SK-N-SH treated with all-trans-retinoic acid at 6 μM for 48 hours (cell line): Measurements from ENCODE around the gene TTK.

Experiments
- CSDC2 ChIP-seq: fragments of 250-450 bp; sonication (Bioruptor Pico); IDR thresholded peaks from 2 replicates; pipeline ENCODE4 v1.5.0; 2020; ENCODE audit warnings: mild to moderate bottlenecking, moderate library complexity
- GLIS3 ChIP-seq: fragments of 250-450 bp; sonication (Bioruptor Pico); IDR thresholded peaks from 2 replicates; pipeline ENCODE4 v1.5.0; 2020; ENCODE audit warnings: mild to moderate bottlenecking, moderate library complexity
- ISL1 ChIP-seq: fragments of 250-450 bp; sonication (Bioruptor Pico); IDR thresholded peaks from 2 replicates; pipeline ENCODE4 v2.1.2; 2022; ENCODE audit warnings: mild to moderate bottlenecking, moderate library complexity
- PPARA ChIP-seq: fragments of 250-450 bp; sonication (Bioruptor Pico); IDR thresholded peaks from 2 replicates; pipeline ENCODE4 v1.5.0; 2020; ENCODE audit warnings: mild to moderate bottlenecking, borderline replicate concordance
- ZFP30 ChIP-seq: fragments of 450-650 bp; formaldehyde crosslinking; IDR thresholded peaks from 2 replicates; pipeline ENCODE4 v1.5.0; 2022; ENCODE audit warnings: mild to moderate bottlenecking, moderate library complexity
- ZNF565 ChIP-seq: fragments of 450-650 bp; formaldehyde crosslinking; conservative IDR thresholded peaks from 2 replicates; pipeline ENCODE4 v1.5.0; 2020; ENCODE audit warnings: low read depth, mild to moderate bottlenecking, moderate library complexity
- TF ChIP-seq, protein P1 (sequence below): fragments of 250-450 bp; sonication (Bioruptor Pico); IDR thresholded peaks from 2 replicates; pipeline ENCODE4 v1.8.0; 2020; ENCODE audit warnings: mild to moderate bottlenecking, moderate library complexity, borderline replicate concordance

DNA sequence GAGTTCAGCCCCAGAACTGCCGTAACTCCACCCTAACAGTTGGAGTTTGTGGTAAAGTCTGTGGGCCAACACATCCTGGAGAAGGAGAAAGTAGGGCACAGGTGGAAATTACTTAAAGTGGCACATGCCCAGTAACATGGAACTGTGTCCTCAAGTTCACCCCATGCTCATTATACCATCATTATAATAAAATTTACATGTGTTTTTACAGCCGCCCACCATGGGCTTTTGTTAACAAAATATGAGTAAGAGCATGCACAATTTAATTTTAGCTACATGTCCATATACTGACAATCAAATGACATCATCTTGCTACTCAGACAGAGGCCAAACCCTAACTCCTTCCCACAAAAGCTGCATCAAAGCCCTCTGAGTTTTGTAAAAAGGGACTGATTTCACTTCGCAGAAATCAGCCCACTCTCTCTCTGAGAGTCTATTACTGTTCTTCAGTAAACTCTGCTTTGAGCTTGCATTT, 39.8 kb upstream of the TTK start:
- TF ChIP-seq, protein P1, sequence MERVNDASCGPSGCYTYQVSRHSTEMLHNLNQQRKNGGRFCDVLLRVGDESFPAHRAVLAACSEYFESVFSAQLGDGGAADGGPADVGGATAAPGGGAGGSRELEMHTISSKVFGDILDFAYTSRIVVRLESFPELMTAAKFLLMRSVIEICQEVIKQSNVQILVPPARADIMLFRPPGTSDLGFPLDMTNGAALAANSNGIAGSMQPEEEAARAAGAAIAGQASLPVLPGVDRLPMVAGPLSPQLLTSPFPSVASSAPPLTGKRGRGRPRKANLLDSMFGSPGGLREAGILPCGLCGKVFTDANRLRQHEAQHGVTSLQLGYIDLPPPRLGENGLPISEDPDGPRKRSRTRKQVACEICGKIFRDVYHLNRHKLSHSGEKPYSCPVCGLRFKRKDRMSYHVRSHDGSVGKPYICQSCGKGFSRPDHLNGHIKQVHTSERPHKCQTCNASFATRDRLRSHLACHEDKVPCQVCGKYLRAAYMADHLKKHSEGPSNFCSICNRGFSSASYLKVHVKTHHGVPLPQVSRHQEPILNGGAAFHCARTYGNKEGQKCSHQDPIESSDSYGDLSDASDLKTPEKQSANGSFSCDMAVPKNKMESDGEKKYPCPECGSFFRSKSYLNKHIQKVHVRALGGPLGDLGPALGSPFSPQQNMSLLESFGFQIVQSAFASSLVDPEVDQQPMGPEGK (CRISPR knock-in tag), result no peak
- no peak for TF ChIP-seq ZNF565 (CRISPR knock-in tag)
- TF ChIP-seq ZFP30 (CRISPR knock-in tag), result no peak
- TF ChIP-seq ISL1 (CRISPR knock-in tag), result no peak
- no peak for TF ChIP-seq GLIS3
- TF ChIP-seq CSDC2 (CRISPR knock-in tag), result no peak
- TF ChIP-seq PPARA (CRISPR knock-in tag), result no peak
